ENCODE results near the gene PSTPIP1.

The PSTPIP1 gene

GRCh38 chr15:77033417-77033728 is 38.4 kb downstream of the PSTPIP1 start:
- TF ChIP-seq MAX (IDR thresholded peaks at IDR 0.05; ENCODE audit: low read depth, low read length) (no peak), POLR2A (IDR thresholded peaks at IDR 0.05; ENCODE audit: extremely low read depth, insufficient read length) (no peak), MYC (IDR thresholded peaks at IDR 0.05; ENCODE audit: low read depth, low read length) (no peak)
- TF ChIP-seq, protein P1, sequence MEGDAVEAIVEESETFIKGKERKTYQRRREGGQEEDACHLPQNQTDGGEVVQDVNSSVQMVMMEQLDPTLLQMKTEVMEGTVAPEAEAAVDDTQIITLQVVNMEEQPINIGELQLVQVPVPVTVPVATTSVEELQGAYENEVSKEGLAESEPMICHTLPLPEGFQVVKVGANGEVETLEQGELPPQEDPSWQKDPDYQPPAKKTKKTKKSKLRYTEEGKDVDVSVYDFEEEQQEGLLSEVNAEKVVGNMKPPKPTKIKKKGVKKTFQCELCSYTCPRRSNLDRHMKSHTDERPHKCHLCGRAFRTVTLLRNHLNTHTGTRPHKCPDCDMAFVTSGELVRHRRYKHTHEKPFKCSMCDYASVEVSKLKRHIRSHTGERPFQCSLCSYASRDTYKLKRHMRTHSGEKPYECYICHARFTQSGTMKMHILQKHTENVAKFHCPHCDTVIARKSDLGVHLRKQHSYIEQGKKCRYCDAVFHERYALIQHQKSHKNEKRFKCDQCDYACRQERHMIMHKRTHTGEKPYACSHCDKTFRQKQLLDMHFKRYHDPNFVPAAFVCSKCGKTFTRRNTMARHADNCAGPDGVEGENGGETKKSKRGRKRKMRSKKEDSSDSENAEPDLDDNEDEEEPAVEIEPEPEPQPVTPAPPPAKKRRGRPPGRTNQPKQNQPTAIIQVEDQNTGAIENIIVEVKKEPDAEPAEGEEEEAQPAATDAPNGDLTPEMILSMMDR (IDR thresholded peaks at IDR 0.05; ENCODE audit: low read depth, low read length), result no peak
- no peak overlapping the region for H3K4me3 ChIP-seq (ENCODE audit: low read depth, low read length)
- peak; percentile 7 for DNase-seq (ENCODE audit: low read depth)

GRCh38 chr15:77033729-77034671 is 39.1 kb downstream of the PSTPIP1 start:
- DNase-seq (ENCODE audit: low read depth), result peak; percentile 24
- TF ChIP-seq MAX (IDR thresholded peaks at IDR 0.05; ENCODE audit: low read depth, low read length) (no peak), POLR2A (IDR thresholded peaks at IDR 0.05; ENCODE audit: extremely low read depth, insufficient read length) (no peak), MYC (IDR thresholded peaks at IDR 0.05; ENCODE audit: low read depth, low read length) (no peak)
- TF ChIP-seq, protein P1 (IDR thresholded peaks at IDR 0.05; ENCODE audit: low read depth, low read length), result no peak
- H3K4me3 ChIP-seq (ENCODE audit: low read depth, low read length), result no peak overlapping the region

DNA sequence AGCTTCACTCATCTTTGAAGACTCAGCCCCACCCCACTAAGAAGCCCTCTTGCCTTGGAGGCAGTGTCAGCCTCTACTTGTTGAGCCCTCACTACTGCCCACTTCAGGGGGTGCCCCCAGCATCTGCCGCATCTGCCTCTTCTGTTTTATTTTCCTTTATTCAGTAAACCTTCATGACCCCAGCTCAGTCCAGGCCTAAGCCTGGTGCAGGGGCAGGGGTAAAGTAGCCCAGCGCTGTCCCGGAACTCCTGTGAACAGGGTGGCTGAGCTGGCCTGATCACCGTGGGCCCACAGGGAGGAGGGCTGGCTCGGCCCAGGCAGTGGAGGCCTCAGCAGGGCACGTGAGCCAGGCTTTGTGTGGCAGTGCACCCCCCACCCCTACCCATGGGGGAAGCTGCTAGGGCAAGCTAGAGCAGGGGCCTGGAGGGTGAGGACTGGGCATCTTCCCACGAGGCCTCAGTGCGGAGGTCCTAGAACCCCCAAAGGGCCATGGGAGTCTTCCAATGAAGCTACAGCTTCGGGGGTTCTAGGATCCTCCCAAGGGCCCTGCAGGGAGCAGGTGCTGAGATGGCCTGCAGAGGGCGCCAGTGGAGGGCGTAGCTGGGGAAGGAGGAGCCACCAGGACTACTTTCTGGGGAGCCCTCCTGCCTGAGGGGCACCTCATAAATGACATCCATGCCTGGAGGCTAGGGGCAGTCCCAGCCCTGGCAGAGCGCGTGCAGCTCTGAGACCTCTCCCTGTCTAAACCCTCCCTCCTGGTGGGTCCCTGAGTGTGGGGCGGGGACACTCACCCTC is 40.0 kb downstream of the PSTPIP1 start:
- TF ChIP-seq POLR2A (IDR thresholded peaks at IDR 0.05; ENCODE audit: extremely low read depth, insufficient read length), result no peak
- TF ChIP-seq, protein P1 (IDR thresholded peaks at IDR 0.05; ENCODE audit: low read depth, low read length), result peak; percentile 73
- peak; percentile 50 for DNase-seq (ENCODE audit: low read depth)
- H3K4me3 ChIP-seq (ENCODE audit: low read depth, low read length), result no peak overlapping the region

GRCh38 chr15:77035584-77035983 is 40.7 kb downstream of the PSTPIP1 start:
- H3K4me3 ChIP-seq (ENCODE audit: low read depth, low read length), result no peak overlapping the region
- peak; percentile 10 for DNase-seq (ENCODE audit: low read depth)
- no peak for TF ChIP-seq MAX (IDR thresholded peaks at IDR 0.05; ENCODE audit: low read depth, low read length)
- TF ChIP-seq, protein P1 (IDR thresholded peaks at IDR 0.05; ENCODE audit: low read depth, low read length), result no peak
- no peak for TF ChIP-seq MYC (IDR thresholded peaks at IDR 0.05; ENCODE audit: low read depth, low read length)
- TF ChIP-seq POLR2A (IDR thresholded peaks at IDR 0.05; ENCODE audit: extremely low read depth, insufficient read length), result no peak

- no peak overlapping the region for H3K4me3 ChIP-seq (ENCODE audit: low read depth, low read length)
- no peak for DNase-seq (ENCODE audit: low read depth)
- TF ChIP-seq, protein P1 (IDR thresholded peaks at IDR 0.05; ENCODE audit: low read depth, low read length), result no peak
- no peak for TF ChIP-seq MYC (IDR thresholded peaks at IDR 0.05; ENCODE audit: low read depth, low read length)
- TF ChIP-seq MAX (IDR thresholded peaks at IDR 0.05; ENCODE audit: low read depth, low read length), result no peak
- no peak for TF ChIP-seq POLR2A (IDR thresholded peaks at IDR 0.05; ENCODE audit: extremely low read depth, insufficient read length)
Observed at GRCh38 chr15:77035999-77036471, 41.1 kb downstream of the PSTPIP1 start.

Data from NB4 (cell line).